NCI-H146 treated with DMSO at 0.1 percent for 48 hours (cell line): Measurements from ENCODE around the gene BCL2L12.
"Not testable (repeated sequence)": the region's sequence is repeated elsewhere in the genome, so short reads cannot be mapped to it uniquely, and the experiment has no call there.

Experiments
- DNase-seq: peaks from one replicate; lab custom pipeline; 2025; ENCODE audit not compliant: unreplicated experiment; lab: John Stamatoyannopoulos, UW

The BCL2L12 gene

DNA sequence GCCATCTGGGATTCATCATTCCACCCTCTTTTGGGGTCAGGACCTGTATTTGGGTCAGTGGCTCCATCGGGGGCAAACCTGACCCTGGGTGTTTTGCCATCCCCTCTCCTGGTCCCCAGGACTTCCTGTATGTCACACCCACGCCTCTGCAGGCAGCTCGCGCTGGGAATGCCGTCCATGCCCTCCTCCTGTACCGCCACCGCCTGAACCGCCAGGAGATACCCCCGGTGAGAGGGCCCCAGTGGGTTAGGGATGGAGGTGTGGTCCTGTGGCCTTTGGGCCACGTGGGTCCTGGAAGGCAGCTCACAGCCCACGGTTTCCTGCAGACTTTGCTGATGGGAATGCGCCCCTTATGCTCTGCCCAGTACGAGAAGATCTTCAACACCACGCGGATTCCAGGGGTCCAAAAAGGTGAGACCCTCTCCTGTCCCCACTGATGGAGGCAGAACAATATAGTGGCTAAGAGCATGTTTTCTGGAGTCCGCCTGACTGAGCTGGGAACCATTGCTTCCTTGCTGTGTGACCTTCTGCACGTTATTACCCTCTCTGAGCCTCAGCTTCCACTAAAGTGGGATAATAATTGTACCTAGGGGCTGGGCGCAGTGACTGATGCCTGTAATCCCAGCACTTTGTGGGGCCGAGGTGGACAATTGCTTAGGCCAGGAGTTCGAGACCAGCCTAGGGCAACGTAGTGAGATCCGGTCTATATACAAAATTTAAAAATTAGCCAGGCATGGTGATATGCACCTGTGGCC lies 39.3 kb downstream of the BCL2L12 start:
- no peak for DNase-seq

- no peak for DNase-seq
These were observed 40.2 kb downstream of the BCL2L12 start for GRCh38 chr19:49705919-49706318.

DNA sequence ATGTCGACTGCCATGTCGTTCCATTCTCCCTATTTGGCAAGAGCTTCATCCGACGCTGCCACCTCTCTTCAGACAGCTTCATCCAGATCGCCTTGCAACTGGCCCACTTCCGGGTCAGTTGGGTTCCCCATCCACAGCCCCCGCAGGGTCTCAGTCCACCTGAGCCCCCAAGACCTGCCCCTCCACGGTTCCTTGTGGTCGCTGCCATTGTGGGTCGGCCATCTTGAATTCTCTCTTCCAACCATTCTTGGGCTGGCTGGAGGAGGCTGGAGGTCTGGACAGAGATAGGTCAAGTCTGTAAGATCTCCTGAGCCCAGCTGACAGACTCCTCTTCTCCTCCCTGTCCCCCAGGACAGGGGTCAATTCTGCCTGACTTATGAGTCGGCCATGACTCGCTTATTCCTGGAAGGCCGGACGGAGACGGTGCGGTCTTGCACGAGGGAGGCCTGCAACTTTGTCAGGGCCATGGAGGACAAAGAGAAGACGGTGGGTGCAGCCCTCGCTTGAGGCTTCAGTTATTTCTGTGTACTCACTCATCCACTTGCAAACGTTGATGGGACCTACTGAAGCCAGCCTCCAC lies 44.7 kb downstream of the BCL2L12 start:
- no peak for DNase-seq

DNA sequence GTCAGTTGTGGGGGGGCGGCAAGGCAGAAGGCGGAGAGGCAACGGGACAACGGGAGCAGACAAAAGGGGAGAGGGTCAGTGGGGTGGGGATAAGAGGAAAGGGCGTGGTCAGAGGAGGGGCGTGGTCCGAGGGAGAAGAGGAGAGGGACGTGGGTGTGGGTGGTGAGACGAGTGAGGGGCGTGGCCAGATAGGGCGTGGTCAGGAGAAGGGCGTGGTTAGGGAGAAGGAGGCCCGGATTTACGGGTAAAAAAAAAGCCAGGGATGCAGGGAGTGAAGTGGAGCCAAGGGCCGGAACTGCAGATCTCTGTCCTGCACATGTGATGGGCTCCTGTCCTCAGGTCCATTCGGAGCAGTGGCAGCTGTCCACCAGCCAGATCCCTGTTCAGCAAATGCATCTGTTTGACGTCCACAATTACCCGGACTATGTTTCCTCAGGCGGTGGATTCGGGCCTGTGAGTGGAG lies 46.7 kb downstream of the BCL2L12 start:
- no peak for DNase-seq

DNA sequence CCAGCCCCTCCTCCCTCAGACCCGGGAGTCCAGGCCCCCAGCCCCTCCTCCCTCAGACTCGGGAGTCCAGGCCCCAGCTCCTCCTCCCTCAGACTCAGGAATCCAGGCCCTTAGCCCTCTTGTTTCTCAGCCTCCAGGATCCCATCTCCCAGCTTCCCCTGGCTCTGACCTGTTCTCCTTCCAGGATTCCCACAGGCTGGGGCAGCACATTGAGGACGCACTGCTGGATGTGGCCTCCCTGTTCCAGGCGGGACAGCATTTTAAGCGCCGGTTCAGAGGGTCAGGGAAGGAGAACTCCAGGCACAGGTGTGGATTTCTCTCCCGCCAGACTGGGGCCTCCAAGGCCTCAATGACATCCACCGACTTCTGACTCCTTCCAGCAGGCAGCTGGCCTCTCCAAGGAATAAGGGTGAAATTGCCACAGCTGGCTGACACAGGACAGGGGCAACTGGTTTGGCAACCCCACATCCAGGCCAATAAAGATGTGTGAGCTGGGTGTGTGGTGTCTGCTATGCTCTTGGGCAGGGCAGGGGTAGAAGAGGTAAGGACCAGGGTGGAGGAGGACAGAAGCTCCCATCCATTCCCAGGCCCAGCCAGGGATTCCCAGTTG lies 47.6 kb downstream of the BCL2L12 start:
- no peak for DNase-seq

GRCh38 chr19:49716154-49716553 lies 50.4 kb downstream of the BCL2L12 start:
- DNase-seq: no peak

- no peak for DNase-seq
These were observed 52.8 kb downstream of the BCL2L12 start for GRCh38 chr19:49718511-49718910.

DNA sequence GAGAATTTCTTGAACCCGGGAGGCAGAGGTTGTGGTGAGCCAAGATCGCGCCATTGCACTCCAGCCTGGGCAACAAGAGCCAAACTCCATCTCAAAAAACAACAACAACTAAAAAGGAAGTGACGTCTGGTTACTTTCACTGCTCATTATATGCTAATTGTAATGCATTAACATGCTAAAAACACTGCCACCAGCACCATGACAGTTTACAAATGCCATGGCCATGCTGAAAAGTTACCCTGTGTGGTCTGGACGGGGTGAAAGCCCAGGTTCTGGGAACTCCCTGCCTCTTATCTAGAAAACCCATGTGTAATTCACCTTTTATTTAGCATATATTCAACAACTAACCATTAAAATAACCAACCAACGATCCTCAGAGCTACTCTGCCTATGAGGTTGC lies 53.3 kb downstream of the BCL2L12 start:
- no peak for DNase-seq

DNA sequence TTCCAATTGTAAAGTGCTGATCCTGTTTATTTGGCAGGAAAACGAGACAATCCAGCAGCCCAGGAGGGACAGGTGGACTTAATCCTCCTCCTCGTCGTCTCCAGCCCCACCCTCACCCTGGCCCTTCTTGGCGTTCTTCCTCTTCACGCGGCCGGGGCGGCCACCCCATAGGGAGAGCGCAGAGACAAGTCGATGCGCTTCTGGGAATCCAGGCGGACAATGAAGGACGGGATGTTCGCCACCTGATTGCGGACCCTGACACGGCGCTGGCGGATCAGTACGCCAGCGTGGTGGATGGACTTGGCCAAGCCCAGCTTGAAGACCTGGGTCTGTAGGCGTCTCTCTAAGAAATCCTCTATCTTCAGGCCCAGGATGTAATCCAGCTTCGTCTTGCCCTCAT lies 53.7 kb downstream of the BCL2L12 start:
- not testable (repeated sequence) for DNase-seq
